Erythroblast (primary cell): ENCODE measurements around the gene ALG12.

ENCODE experiments used
- GATA1 ChIP-seq: IDR thresholded peaks from 2 replicates; pipeline ENCODE4 v1.6.1; 2011; ENCODE audit warnings: low read depth, mild to moderate bottlenecking, control low read depth, low read length, moderate library complexity
- POLR2A ChIP-seq: IDR thresholded peaks from 2 replicates; pipeline ENCODE4 v1.6.1; 2011; ENCODE audit warnings: mild to moderate bottlenecking, low read length

DNA sequence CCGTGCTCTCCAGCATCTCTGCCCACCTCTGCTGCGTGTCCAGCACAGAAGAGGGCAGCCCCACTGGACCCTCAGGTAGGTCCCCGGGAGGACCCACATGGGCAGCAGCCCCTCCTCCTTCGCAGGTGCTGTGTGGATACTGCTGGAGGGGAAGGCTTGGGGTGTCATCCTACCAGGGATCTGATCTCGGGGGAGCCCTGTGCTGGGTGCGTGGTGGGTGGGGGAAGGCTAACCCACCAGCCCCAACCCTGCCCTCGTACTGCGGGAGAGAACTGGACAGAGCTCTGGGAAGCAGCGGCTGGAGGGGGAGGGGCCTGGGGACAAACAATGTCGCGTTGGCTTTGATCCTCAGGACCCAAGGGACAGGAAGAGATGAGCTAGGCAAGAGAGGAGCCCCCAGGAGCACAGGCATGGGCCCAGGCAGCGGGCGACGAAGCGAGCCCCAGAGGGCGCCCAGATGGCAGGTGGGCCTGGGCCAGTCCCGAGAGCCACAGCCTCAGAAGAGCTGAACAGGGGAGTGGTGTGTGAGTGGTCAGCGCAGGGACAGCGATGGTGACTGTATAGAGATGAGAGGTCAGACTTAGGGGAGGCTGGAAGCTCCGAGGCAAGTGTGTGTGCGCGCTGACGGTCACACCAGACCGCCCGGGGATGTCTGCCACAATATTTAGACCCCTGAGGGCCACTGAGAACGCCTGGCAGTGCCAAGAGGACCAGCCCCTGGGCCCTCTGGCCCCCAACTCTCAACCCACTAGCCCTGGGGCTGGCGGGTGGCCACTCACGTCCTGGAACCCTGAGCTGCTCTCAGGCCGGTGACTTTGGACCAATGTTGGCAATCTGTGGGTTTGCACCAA lies 40.9 kb upstream of the ALG12 start:
- no peak for TF ChIP-seq POLR2A
- TF ChIP-seq GATA1: no peak
